Fibroblast of peridontal ligament (primary cell): ENCODE data around the gene NELL1.
"Not testable (repeated sequence)": the region's sequence is repeated elsewhere in the genome, so short reads cannot be mapped to it uniquely, and the experiment has no call there.

Experiments used
- DNase-seq: peaks from one replicate; pipeline ENCODE4 v3.0.0-alpha.2; 2010; ENCODE audit errors: extremely low read depth

Gene NELL1

GRCh38 chr11:21109341-21109740, 440.0 kb downstream of the NELL1 start:
- DNase-seq, result no peak

DNA sequence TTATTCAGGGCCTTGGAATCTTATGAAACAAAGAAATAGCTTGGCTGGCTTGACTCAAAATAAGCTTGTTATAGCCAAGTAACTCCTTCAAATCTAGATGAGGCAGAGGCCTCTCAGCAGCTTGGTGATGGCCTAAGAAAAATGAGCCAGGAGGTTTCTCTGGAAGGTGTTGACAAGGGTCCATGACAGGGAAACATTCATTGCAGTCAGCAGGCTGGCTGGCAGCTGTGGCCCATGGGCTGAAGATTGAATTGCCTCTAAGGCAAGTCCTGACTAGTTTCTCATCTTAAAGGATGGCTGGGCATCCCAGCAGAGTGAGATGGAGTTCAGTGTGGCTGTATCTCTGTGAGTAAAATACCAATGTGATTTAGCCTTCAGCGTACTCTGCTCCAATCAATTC, 441.0 kb downstream of the NELL1 start:
- no peak for DNase-seq

DNA sequence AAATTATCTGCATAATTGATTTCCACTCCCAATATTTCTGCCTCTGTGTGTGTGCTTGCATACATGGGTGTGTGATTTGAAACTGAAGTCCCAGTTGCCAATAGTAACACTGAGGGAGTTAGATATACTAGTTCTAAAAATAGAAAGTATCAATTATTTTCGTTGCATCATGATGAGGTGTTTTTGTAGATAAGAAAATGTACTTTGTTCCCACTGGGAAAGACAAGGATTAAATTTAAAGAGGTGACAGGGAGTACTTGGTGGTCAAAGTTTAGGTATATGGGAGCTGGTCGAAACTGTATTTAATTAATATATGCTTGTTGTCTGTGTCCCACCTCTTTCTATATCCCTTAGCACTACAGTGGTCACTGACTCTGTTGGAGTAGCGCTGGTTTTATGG, 444.5 kb downstream of the NELL1 start:
- no peak for DNase-seq

- DNase-seq, result no peak
Observed at GRCh38 chr11:21116009-21116408, 446.6 kb downstream of the NELL1 start.

GRCh38 chr11:21119411-21119810, 450.0 kb downstream of the NELL1 start:
- no peak for DNase-seq

GRCh38 chr11:21121991-21122390, 452.6 kb downstream of the NELL1 start:
- no peak for DNase-seq

DNA sequence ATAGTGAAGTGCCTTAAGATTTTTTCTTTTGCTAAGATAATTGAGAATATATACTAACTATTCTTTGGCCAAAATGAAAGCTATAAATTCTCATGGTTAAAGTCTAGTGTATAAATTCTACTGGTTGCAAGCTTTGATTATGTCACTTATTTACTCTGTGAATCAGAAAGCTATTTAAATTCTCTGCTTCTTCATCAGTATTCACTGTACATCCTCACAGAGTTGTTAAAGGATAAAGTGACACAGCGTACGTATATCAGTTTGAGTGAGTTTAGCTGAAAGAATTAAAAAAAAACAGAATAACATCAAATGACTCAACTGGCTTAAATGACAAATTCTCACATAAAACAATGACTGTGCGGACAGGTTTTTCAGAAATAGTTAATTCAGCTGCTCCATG, 453.1 kb downstream of the NELL1 start:
- no peak for DNase-seq

DNA sequence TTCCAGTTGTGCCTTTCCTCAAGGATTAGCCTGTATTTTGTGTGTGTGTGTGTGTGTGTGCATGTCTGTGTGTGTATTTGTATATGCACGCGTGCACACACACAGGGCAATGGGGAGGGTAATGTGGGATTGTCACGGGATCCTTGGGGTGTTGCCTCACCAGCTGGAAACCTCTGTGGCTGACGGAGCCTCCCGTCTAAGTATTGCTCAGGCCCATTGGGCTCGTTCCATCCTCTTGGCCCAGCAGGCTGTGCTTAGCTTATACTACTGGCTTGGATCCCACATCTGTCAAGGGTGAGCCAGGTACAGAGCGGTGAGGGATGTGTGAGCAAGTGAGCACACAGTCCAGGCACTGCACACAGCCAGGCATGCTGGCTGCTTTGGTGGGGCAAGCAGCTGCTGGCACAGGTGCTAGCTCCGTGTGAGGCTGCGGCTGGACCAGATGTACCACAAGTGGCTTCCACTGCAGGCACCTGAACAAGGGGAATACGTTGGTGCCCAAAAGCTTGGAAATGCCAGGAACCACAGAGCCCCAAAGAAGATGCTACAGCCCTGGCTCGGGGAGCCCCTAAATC, 462.8 kb downstream of the NELL1 start:
- no peak for DNase-seq

- DNase-seq, result no peak
Observed at GRCh38 chr11:21133244-21133643, 463.9 kb downstream of the NELL1 start.

GRCh38 chr11:21133722-21134121, 464.3 kb downstream of the NELL1 start:
- DNase-seq, result no peak

GRCh38 chr11:21137803-21138202, 468.4 kb downstream of the NELL1 start:
- no peak for DNase-seq

DNA sequence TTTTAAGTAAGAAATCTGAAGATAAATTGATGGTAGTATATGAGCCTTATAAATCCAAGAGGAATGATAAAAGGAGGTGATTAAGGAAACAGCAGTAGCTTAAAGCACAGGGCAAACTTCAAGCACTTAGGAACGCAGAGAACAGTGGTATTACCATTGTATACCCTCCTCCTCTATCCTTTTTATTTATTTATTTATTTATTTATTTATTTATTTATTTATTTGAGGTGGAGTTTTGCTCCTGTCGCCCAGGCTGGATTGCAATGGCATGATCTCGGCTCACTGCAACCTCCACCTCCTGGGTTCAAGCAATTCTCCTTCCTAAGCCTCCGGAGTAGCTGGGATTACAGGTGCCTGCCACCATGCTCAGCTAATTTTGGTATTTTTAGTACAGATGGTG, 472.2 kb downstream of the NELL1 start:
- DNase-seq, result not testable (repeated sequence)

DNA sequence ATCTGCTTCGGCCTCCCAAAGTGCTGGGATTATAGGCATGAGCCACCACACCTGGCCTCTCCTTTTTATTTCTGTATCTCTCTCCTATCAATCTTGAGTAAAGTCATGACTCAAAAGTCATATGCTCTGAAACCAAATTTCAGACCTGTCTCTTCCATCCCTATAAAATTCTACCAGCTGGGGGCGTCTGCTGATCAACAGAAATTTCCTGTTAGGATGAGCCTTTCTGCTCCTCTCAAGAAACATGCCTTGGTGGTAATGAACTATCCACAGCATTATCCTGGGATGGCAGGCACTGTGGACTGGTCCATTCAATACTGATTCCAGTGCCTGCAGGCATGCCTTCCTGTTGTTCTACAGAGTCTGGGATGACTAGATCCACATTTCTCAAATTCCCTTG, 472.6 kb downstream of the NELL1 start:
- no peak for DNase-seq

DNA sequence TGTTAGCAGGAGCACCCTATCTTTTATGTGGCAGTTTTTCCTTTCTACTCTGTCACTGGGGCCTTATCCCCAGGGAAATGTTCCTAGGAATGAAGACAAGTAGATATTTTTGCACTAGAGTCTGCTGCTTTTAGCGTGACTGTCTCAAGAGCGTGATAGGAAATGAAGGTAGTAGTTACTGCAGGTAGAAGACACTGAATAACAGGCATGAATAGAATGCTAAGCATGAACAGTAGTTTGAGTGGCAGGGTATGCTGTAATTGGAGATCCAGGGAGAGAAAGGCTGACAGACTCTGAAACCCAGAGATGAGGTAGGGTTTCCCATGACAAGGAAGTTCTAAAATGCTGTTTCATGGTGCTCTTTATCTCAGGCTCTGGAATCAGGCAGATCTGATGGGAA, 475.1 kb downstream of the NELL1 start:
- no peak for DNase-seq

DNA sequence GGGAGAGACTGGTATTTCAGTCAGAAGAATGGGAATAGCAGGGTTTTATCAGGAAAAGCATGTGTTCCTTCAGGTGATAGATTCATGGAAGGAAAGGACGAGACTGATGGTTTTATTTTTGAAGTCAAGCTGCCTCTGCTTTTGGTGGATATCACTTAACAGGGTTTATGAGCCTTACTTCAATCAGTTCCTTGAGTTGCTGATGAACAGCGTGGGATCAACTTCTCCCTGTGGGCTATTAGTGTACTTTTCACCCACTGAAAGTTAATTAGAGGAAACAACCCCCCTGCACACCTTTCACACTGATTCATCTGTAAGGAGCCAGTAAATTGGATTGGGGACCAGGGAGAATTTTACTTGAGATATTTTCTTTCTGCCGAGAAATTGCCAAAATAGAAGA, 479.0 kb downstream of the NELL1 start:
- DNase-seq, result no peak

- no peak for DNase-seq
Observed at GRCh38 chr11:21160140-21160539, 490.8 kb downstream of the NELL1 start.

DNA sequence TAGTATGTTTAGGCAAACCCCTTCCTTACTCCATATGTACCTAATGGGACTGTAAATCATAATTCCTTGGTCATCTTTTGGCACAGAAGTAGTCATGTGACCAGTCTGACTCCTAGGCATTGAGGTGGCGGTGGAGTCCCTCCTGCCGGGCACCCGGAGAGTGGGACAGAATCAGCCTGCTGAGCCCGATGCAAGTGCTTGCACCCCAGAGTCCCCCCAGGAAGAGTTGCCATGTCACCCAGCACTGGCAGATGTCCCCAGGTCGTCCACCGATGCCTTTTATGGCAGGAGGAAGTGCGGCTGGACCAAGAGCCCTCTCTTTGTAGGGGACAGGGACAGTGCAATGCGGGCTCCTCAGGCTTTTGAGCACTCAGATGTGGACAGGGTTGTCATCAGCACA, 500.3 kb downstream of the NELL1 start:
- DNase-seq, result no peak

GRCh38 chr11:21173476-21173875, 504.1 kb downstream of the NELL1 start:
- DNase-seq, result no peak

DNA sequence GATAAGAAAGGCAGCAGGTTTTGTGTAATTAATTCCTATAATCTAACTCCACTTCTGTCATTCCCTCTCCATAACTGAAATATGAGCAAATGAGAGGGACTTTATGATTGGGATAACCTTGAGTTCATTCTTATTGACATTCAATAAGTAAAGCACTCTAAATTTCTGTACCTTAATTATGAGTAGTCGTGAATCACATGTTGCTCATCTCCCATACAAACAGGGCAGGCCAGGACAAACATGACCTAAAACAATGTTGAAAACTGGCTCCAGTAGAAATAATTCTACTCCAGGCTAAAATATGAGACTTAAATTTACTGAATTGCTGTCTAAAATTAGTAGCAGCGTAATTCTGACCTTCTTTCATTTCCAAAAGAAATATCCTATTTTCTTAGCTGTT, 505.4 kb downstream of the NELL1 start:
- DNase-seq, result no peak

DNA sequence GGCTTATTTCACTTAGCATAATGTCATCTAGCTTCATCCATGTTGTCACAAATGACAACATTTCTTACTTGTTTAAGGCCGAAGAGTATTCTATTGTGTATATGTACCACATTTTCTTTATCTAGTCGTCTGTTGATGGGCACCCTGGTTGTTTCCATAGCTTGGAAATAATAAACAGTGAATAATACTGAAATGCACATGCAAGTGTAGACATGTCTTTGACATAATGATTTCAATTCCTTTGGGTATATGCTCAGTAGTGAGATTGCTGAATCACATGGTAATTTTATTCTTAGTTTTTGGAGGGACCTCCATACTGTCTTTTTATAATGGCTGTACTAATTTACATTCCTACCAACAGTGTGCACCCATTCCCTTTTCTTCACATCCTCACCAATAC, 508.0 kb downstream of the NELL1 start:
- DNase-seq, result no peak

GRCh38 chr11:21179770-21180169, 510.4 kb downstream of the NELL1 start:
- no peak for DNase-seq

GRCh38 chr11:21180182-21180581, 510.8 kb downstream of the NELL1 start:
- DNase-seq, result no peak

DNA sequence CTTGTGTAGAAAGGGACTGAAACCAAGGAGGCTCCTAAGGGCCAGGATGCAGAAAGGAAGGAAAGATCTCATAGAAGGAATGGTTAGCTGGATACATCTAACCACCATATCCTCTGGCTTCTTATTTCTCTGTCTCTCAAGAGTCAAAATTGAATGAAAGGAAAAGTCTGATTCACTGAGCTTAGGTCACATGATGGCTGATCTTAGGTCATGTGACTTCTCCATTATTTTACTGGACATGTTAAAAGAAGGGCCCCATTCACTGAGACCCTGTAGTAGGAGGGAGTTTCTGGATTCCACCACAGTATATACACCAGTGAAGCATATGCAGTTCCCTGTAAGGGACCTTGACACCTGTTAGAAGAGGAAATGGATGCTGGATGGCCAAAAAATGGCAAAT, 516.6 kb downstream of the NELL1 start:
- no peak for DNase-seq

GRCh38 chr11:21190181-21190580, 520.8 kb downstream of the NELL1 start:
- no peak for DNase-seq

DNA sequence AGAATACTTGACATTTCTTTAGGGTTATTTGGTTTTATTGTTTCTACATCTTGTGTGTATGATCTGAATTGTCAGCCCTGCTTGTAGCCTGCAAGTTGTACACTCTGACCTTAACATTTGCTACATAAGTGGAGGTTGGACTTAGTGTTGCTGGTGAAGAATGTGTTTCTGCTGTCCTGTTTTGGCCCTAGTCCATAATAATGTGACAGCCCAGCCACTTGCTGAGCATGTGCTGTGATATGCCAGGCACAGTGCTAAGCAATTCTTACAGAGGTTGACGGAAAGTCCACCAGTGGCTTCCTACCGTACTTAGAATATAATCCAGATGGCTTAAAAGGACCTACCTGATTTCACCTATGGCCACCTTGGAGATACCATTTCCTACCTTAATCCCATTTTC, 526.6 kb downstream of the NELL1 start:
- DNase-seq, result no peak
